ENCODE measurements around the gene MYDGF. TPM values are rescaled to one million over a fixed set of nuclear protein-coding genes. Genes with fewer than 3 reads are reported as not detected.
A peak's percentile ranks its signal among the peaks of the same experiment; 100 is the strongest.

MYDGF gene
- total and polyA plus RNA-seq, 2 of the 13 experiments (the other 11 are each of a cell fraction or from before 2014, with no cell fraction given) = 116 to 198 TPM

DNA sequence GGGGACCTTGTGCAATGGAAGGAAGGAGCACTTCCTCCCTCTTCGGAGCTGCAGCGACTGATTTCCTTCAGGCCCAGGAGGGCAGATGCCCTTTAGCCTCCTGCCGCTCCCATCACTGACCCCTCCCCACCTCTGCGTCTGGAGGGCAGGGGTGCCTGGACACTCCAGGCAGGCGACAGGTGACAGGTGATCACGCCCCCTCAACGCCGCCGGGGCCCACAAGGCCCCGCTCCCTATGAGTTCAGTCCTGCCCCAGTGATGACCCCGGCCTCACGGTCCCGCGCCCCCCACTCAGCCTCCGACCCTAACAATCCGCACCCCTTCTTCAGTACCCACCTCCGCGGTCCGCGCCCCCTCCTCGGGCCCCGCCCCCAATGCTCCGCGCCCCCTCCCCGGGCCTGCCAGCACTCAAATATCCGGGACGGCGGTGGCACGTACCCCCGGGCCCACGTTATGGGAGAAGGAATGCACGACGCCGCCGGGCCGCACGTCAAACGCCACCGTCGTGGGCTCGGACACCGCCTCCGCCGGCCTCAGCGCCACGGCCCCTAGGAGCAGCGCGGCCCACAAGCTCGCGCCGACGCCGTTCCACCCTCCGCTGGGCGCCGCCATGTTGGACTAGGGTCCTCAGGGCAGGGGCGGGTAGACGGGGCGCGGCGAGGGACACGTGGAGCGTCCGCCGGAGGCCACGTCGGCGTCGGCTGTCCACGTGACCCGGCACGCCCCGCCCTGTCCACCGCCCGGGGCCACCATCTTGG is at the start of gene MYDGF (continued):
- TF ChIP-seq BRF2 (CRISPR knock-in tag; IDR thresholded peaks at IDR 0.05) = no peak
- TF ChIP-seq, protein P1, sequence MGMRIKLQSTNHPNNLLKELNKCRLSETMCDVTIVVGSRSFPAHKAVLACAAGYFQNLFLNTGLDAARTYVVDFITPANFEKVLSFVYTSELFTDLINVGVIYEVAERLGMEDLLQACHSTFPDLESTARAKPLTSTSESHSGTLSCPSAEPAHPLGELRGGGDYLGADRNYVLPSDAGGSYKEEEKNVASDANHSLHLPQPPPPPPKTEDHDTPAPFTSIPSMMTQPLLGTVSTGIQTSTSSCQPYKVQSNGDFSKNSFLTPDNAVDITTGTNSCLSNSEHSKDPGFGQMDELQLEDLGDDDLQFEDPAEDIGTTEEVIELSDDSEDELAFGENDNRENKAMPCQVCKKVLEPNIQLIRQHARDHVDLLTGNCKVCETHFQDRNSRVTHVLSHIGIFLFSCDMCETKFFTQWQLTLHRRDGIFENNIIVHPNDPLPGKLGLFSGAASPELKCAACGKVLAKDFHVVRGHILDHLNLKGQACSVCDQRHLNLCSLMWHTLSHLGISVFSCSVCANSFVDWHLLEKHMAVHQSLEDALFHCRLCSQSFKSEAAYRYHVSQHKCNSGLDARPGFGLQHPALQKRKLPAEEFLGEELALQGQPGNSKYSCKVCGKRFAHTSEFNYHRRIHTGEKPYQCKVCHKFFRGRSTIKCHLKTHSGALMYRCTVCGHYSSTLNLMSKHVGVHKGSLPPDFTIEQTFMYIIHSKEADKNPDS (CRISPR knock-in tag; IDR thresholded peaks at IDR 0.05) = no peak
- peak; percentile 65 for TF ChIP-seq ZBTB2 (CRISPR knock-in tag; IDR thresholded peaks at IDR 0.05; ENCODE audit: low read depth)
- no peak for TF ChIP-seq ZNF33A (CRISPR knock-in tag; IDR thresholded peaks at IDR 0.05; ENCODE audit: borderline replicate concordance)
- TF ChIP-seq PHF5A (CRISPR knock-in tag; IDR thresholded peaks at IDR 0.05; ENCODE audit: low read depth, unreplicated experiment) = no peak
- peak; percentile 45; the same call in 1 of the 2 replicates for TF ChIP-seq ARID5B (CRISPR knock-in tag; IDR thresholded peaks at IDR 0.05)
- 0 out of 2 replicates have a peak, but pooled peaks have one; percentile 15 for TF ChIP-seq MAF1 (CRISPR knock-in tag; IDR thresholded peaks at IDR 0.05; ENCODE audit: borderline replicate concordance)
- no peak for TF ChIP-seq NR1H2 (CRISPR knock-in tag; IDR thresholded peaks at IDR 0.05; ENCODE audit: borderline replicate concordance, low read depth)
- 0 out of 2 replicates have a peak, but pooled peaks have one; percentile 9 for TF ChIP-seq ZNF180 (CRISPR knock-in tag; IDR thresholded peaks at IDR 0.05; ENCODE audit: borderline replicate concordance, low read depth)
- peak; percentile 9; the same call in 1 of the 2 replicates for TF ChIP-seq ZBTB38 (CRISPR knock-in tag; IDR thresholded peaks at IDR 0.05)
- TF ChIP-seq HOXA3 (CRISPR knock-in tag; IDR thresholded peaks at IDR 0.05) = peak; percentile 96
- TF ChIP-seq, protein P2, sequence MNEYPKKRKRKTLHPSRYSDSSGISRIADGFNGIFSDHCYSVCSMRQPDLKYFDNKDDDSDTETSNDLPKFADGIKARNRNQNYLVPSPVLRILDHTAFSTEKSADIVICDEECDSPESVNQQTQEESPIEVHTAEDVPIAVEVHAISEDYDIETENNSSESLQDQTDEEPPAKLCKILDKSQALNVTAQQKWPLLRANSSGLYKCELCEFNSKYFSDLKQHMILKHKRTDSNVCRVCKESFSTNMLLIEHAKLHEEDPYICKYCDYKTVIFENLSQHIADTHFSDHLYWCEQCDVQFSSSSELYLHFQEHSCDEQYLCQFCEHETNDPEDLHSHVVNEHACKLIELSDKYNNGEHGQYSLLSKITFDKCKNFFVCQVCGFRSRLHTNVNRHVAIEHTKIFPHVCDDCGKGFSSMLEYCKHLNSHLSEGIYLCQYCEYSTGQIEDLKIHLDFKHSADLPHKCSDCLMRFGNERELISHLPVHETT (CRISPR knock-in tag; conservative IDR thresholded peaks at IDR 0.05) = 0 out of 2 replicates have a peak, but pooled peaks have one; percentile 29
- TF ChIP-seq ZNF292 (CRISPR knock-in tag; IDR thresholded peaks at IDR 0.05; ENCODE audit: borderline replicate concordance, low read depth) = no peak
- TF ChIP-seq NFE2L2 (IDR thresholded peaks at IDR 0.05; ENCODE audit: low read length) = no peak
- peak; percentile 61; the same call in 1 of the 2 replicates for TF ChIP-seq NFKB2 (CRISPR knock-in tag; IDR thresholded peaks at IDR 0.05; ENCODE audit: borderline replicate concordance)
- no peak for TF ChIP-seq U2AF1 (optimal IDR thresholded peaks at IDR 0.05; ENCODE audit: low read depth, low read length)
- TF ChIP-seq ZNF839 (CRISPR knock-in tag; IDR thresholded peaks at IDR 0.05; ENCODE audit: borderline replicate concordance) = peak; percentile 57; the same call in 1 of the 2 replicates
- TF ChIP-seq ZNF337 (CRISPR knock-in tag; IDR thresholded peaks at IDR 0.05; ENCODE audit: borderline replicate concordance, low read depth) = no peak

Measured in HepG2 (cell line).